WERI-Rb-1 (cell line): ENCODE results near the gene DST.
A peak's percentile ranks its signal among the peaks of the same experiment; 100 is the strongest.

Experiments used
- DNase-seq: peaks from one replicate; pipeline ENCODE4 v3.0.0-alpha.2; 2020
- H3K27ac ChIP-seq: fragments of 250-450 bp; sonication (Bioruptor Pico); 2 replicates; pipeline ENCODE4 v1.5.1; 2020; ENCODE audit warnings: mild to moderate bottlenecking, moderate library complexity
- H3K27me3 ChIP-seq: fragments of 250-450 bp; sonication (Bioruptor Pico); 2 replicates; pipeline ENCODE4 v1.5.1; 2021; ENCODE audit warnings: mild to moderate bottlenecking, low read depth, moderate library complexity; ENCODE audit not compliant: insufficient read depth, severe bottlenecking
- H3K36me3 ChIP-seq: fragments of 250-450 bp; sonication (Bioruptor Pico); 2 replicates; pipeline ENCODE4 v1.5.1; 2020; ENCODE audit warnings: mild to moderate bottlenecking, moderate library complexity
- H3K4me3 ChIP-seq: 2 replicates; pipeline ENCODE4 v1.5.1; 2011; ENCODE audit warnings: low read depth, mild to moderate bottlenecking, control low read depth, low read length
- H3K9me3 ChIP-seq: fragments of 250-450 bp; sonication (Bioruptor Pico); 2 replicates; pipeline ENCODE4 v1.5.1; 2021; ENCODE audit warnings: mild to moderate bottlenecking, moderate library complexity; ENCODE audit not compliant: severe bottlenecking
- CTCF ChIP-seq: IDR thresholded peaks from 2 replicates; pipeline ENCODE4 v1.5.1; 2011; ENCODE audit warnings: low read depth, mild to moderate bottlenecking, control low read depth, inconsistent platforms, low read length

Gene DST

DNA sequence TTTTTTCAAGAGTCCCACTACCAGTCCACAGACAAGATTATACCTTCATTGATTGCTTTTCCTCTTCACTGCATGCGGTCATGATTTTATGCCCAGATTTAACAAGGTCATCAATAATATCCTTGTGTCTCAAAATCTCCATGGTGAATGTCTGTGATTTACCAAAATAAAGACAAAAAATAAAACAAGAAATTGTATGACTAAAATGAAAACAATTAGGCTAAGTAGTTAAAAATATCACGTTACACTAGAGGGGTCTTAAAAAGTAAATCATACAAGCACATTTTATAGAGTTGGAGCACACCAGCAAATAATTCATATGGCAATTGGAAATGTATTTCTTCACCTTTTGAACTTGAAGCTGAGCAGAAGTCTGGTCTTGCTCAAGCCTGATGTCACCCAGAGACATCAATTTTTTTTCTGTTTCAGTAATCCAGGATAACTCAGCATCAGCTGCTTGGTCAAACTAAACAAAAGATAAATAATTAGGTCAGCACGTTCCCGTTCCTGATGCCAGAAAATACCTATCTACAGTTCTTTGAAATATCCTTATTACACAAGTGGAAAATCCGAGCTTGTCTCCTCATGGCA is 125.4 kb downstream of the DST start:
- H3K36me3 ChIP-seq: peaks cover 51% of the 10 kb centered on the region
- no peaks in the 10 kb centered on the region for H3K27me3 ChIP-seq
- H3K27ac ChIP-seq: peak overlapping the region; percentile 1; the same call in 1 of the 2 replicates
- no peak overlapping the region for H3K4me3 ChIP-seq
- no peak for TF ChIP-seq CTCF
- H3K9me3 ChIP-seq: no peaks in the 10 kb centered on the region
- DNase-seq: no peak

GRCh38 chr6:56516003-56516402 is 126.7 kb downstream of the DST start:
- no peak overlapping the region for H3K27ac ChIP-seq
- no peak for TF ChIP-seq CTCF
- peaks cover 58% of the 10 kb centered on the region for H3K36me3 ChIP-seq
- H3K27me3 ChIP-seq: no peaks in the 10 kb centered on the region
- H3K9me3 ChIP-seq: no peaks in the 10 kb centered on the region
- no peak overlapping the region for H3K4me3 ChIP-seq
- DNase-seq: no peak

DNA sequence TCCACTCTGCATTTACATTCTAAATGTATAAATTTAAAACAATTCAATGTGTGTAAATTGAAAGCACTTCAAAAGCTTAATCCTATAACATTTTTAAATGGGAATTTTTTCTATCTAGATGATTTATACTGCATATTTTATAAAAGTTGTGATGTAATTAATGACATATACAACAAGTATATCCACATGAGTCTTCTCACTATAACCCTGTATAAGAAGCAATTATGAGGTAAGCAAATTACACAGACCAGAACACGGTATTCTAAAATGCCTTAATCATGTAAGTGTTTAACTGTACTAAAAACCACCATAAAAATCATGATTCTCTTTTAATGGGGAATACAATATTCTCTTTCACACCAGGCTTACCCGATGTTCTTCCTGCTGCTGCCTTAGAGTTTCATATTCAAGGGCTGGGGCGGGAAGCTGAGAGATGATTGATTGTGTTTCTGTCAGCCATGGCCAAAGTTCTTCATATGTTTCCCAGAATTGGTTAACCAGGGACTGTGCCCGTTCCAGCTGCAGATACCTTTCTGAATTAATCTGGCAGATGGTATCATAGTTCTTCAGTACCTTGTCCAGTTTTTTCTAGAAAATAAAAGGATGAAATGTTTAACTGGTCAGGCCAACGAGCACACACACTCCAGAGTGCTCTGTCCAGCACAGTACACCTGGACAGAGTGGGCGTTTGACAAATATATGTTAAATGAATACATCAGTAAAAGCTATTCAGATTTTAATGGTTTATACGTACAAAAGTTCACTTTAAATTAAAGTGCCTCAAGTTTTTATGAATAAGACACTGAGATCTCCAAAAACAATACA is 127.4 kb downstream of the DST start:
- Histone ChIP-seq H3K27me3 (no peaks in the 10 kb centered on the region), H3K27ac (no peak overlapping the region), H3K9me3 (no peaks in the 10 kb centered on the region), H3K36me3 (peaks cover 65% of the 10 kb centered on the region), H3K4me3 (no peak overlapping the region)
- no peak for DNase-seq
- no peak for TF ChIP-seq CTCF

- Histone ChIP-seq H3K9me3 (no peaks in the 10 kb centered on the region), H3K27me3 (no peaks in the 10 kb centered on the region), H3K4me3 (no peak overlapping the region), H3K36me3 (peaks cover 70% of the 10 kb centered on the region), H3K27ac (no peak overlapping the region)
- no peak for DNase-seq
- TF ChIP-seq CTCF: no peak
Observed at GRCh38 chr6:56514395-56514794, 128.3 kb downstream of the DST start.

DNA sequence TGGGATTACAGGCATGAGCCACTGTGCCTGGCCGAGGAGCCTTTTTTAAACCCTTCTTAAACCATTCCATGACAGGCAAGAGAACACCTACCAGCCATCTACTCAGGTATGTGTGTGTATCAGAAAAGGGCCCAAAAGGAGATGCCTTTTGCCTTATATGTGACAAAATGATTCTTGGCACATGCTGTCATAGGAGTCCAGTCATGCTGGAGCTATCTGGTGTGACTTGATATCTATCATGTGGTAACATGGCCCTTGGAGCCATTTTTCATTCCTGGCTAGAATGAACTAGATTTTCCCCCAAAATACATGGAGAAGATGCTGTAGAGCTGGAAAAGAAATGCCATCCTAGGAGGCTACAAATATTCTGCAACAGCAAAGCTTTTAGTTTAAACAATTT is 129.1 kb downstream of the DST start:
- Histone ChIP-seq H3K4me3 (no peak overlapping the region), H3K27me3 (no peaks in the 10 kb centered on the region), H3K27ac (no peak overlapping the region), H3K9me3 (no peaks in the 10 kb centered on the region), H3K36me3 (peaks cover 75% of the 10 kb centered on the region)
- DNase-seq: no peak
- no peak for TF ChIP-seq CTCF
